GM19023 (cell line): Measurements from ENCODE around the gene SMIM41.

ENCODE experiments used
- ATAC-seq: cut with Tn5 transposase; IDR thresholded peaks from one replicate; pipeline ENCODE4 v1.9.1; 2021; ENCODE audit warnings: mild to moderate bottlenecking, moderate library complexity; ENCODE audit not compliant: unreplicated experiment

SMIM41 gene

DNA sequence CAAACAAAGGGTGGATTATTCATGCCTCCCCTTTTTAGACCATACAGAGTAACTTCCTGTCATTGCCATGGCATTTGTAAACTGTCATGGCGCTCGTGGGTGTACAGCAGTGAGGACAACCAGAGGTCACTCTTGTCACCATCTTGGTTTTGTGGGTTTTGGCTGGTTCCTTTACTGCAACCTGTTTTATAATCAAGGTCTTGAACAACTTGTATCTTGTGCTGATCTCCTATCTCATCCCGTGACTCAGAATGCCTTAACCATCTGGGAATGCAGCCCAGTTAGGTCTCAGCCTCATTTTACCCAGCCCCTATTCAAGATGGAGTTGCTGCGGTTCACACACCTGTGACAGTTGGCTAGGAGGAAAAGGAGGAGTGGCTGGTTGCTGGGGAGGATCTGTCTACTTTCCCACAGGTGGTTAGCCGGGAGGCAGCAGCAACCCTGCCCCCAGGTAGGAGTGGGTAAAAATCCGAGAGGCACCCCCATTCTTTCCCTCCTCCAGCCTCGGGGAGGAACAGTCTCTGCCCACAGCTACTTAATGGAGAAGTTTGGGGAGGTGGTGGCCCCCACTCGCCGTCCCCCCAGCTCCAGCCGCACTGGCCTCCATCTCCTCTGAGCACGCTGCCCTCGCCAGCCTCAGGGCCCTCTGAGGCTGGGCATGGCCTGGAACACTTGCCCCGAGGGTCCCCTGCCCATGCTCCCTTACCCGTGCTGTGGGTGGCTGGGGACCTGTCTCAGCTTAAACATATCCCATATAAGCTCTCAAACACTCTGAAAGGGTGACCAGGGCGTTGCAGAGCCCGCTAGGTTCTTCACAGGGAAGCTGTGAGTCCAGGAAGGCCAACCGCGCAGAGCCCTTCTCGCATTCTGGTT, 41.7 kb downstream of the SMIM41 start:
- no peak for ATAC-seq

DNA sequence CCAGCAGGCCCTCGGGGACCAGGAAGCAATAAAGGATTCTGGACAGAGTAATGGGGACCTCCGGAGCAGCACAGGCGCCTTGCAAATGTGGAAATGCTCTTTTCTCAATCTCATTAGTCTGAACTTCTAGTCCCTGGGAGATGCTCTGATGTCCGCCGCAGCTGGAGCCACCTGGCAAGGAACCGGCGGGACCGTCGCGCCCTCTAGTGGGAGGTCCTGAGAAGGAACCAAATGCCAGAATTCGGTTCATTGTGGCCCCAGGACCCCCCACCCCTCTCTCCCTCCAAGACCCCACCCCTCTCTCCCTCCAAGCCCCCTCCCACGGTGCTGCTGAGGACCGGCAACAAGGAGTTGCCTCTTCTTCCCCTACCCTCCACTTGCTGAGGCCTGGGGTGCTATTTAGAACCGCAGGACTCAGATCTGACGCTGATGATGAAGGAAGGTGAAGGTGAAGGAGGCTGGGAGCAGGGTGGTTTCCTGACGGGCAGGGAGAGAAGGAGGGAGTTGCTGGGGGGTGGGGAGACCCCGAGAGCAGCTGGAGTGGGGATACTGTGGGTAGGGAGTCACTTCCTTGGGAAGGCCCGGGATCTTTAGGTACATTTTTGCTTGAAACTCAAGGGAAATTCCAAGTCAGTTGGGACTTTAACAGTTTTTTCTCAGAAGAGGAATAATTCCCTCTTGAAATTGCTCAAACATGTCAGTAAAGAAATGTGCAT, 42.5 kb downstream of the SMIM41 start:
- no peak for ATAC-seq

DNA sequence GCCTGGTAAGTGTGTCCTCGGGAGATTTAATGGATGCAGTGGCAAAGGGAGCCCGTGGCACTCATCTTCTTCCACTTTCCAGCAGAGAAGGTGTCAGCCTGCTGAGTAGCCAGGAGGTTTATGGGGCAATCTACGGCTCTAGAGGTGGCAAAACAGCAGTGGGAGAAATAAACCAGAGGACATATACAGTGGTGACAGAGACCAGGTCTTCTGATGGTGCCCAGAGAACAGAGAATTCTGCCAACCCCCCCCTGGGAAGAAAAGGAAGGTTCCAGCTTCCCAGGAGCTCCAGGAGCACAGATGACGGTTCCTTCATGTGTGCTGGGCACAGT, 43.0 kb downstream of the SMIM41 start:
- no peak for ATAC-seq

DNA sequence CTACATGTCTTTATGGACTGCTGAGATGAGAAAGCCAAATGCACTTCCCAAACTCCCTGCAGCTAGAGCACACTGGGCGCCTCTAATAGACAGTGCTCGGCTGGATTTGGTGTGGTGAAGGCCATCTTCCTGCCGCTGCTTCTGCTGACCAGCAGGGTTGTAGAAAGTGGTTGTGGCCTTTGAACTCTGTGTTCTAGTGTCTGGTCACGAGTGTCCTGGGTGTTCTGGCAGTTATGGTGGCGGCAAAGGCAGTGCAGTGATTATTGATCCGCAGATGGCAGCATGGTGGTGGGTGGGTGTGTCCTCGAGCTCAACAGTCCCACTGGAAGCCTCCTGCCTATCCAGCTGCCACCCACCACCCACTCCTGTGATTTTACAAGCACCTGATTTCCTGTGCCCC, 43.4 kb downstream of the SMIM41 start:
- ATAC-seq, result no peak

DNA sequence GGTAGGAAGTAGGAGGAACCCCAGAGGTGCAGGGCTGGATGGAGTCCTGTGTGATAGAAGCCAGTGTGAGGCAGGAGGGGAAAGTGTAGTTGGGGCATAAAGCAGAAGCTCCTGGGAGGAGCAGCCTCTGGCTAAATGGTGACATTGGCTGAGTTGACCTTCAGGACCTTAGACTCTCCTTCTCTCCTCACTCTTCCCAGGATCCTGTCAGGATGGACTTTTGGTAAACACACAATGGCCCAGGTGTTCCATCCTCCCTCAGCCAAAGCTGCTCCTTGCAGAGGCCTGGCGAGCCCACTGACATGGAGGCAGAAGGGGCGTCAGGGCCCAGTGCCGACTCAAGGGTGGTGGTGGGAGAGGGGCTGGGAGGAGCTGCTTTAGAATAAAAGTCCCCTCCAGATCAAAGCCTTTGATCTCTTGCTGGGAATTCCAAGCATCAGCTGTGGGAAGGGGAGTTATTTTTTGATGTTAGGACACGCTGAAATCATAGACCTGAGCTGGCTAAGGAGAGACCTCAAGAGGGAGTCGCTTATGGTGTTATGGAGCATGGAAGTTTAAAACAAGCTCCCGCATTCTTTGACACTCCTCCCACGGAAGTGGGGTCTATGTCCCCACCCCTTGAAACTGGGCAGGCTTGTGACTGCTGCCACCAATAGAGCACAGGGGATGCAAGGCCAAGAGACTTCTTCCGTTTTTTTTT, 44.1 kb downstream of the SMIM41 start:
- no peak for ATAC-seq

DNA sequence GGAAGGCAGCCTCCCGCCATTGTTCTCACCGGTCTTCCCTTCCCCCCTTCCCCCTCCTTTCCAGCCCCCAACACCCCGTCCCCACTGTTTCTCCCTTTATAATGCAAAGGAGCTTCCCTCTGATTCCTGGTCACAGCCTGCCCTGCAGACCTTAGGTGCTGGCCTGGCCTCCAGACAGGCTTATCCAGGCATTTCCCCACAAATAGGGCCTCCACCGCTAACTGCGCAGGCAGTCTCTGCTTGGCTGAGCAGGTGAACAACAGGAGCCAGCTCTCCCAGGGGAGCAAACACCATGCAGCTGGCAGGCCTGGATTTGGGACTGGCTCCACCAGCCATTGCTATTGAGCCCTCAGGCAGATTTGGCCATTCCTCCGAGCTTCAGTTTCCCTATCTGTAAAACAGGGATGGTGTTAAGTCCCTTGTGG, 46.0 kb downstream of the SMIM41 start:
- ATAC-seq, result no peak

DNA sequence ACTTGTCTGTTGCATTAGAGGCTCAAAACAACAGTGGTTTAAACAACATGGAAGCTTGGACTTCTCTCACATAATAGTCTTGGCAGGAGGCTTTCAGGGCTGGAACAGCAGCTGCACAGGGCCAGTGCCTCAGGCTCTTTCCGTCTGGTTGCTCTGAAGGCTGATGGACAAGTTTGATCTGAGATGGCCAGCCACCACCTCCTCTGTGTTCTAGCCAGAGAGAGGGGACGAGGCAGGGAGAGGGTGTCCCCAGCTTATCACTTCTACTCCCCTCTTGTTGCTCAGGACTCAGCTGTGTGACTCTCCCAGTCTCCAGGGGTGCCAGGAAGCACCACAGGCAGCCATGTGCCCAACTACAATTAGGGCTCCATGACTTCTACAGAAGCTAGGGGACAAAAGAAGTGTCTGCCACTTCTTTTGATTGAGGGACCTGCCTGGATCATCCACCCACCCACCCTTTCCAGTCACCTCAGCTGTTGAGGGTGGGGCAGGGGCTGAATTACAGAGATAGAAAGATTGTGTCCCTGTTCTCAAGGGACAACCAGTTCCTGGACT, 46.6 kb downstream of the SMIM41 start:
- ATAC-seq, result no peak

DNA sequence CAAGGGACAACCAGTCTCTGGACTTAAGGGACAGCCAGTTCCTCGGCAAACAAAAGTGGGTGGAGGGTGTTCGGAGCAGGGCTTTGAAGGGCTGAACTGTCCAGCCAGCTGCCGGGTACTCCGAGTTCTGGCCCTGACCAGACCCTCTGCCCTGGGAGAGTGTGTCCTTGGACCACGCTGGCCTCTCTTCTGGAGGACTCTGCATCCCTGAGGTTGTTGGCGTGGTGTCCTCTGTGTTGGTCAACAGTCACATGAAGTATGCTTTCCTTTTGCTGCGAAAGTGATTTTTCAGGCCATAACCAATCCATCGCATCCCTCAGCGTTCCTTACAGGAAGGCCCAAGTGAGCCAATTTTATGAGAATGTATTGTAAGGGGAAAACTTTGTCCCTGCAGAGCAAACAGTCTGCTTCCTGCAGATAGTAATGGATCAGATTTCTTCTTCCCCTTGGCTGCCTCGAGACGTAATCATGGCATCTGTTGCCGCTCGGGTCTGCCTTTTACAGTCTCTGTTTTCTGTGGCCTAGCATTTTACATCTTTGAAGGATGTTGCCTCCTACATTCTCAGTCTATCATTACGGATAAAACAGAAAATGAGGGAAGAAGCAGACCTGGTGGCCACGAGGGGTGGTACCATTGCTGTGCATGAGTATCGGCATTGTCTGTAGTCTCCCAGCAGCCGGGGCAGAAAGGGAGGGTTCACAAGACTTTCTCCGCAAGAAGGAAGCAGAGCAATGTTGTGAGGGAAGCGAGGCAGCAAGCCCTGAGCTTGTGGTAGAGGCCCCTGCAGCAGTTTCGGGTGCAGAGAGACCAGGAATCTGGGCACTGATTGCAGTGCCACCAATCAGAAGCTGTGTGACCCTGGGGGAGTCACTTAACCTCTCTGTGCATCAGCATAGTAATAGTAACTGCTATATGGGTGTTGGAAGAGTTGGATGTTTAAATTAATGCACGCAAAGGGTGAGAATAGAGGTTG, 47.4 kb downstream of the SMIM41 start:
- ATAC-seq, result no peak

DNA sequence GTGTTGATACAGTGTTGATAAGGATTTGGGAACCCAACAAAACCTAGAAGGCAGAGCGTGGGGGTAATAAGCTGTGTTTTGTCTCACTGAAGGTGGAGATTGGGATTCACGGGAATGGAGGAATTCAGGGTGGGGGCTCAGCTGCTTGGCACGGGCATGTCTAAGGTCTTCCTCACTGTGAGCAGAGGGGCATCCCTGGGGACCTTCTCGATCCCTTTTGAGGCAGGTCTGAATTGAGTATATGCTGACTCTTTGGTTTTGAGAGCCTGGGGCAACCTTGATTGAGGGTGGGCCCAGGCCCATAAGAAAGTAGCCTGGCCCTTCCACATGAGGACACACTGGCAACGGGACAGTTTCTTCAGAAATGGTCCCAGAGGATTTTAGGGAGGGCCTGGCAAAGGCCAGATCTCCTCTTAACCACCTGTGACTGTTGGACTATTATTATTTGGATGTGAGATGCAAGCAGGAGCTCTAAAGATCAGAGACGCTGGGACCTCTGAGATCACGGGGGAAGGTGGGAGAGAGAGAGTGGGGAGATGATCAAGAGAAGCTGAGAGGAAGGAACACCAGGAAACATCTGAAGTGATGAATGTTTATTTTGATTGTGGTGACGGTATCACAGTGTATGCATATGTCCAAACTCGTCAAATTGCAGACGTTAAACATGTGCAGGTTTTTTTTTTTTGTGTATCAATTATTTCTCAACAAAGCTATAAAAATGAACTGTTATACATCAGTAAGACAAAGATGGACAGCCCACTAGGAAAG, 48.4 kb downstream of the SMIM41 start:
- ATAC-seq, result no peak

DNA sequence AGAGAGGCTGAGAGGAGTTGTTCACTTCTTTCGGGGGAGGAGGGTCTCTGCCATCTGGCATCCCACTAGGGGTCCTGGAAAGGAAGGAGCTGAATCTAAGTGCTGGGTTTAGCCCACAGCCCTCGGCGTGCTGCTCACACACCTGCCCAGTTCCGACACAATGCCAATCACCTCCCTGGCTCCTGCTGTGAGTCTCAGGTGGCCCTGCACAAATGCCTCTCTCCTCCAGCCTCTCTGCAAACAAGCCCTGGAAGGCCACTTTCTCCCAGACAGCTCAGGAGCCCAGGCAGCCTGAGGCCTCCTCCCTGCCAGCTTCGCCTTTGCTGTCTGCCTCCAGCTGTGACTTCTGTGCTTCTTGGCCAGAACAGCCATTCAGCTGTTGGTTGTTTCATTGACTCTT, 51.2 kb downstream of the SMIM41 start:
- ATAC-seq, result no peak

DNA sequence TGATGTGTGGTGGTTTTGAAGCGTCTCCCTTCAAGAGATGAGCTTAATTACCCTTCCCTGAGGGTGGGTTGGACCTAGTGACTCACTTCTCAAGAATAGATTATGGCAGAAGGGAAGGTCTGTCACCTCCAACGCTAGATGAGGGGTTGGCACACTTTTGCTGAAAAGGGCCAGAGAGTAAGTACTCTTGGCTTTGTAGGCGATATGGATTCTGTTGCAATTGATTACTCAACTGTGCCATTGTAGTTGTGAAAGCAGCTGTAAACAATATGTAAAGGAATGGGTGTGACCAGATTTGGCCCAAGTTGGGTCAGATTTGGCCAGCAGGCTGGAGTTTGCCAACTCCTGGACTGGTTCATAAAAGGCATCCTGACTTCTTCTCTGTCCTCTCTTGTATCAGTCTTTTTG, 53.3 kb downstream of the SMIM41 start:
- no peak for ATAC-seq

DNA sequence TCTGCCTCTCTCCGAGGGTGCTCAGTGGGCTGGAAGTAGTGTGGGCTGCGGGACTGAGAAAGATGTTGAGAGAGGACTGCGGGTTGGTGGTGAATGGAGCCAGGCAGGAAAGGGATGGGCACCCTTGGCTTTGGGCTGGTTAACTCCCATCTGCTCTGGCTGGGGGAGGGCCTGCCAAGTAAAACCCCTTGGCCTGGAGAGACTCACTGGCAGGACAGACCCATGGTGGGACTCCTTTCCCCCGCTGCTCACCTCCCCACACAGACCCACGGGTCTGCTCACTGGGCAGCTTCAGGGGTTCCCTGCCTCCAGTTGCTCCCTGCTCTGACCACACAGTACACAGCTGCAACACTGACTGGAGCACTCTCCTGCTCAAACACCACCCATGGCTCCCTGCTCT, 58.2 kb downstream of the SMIM41 start:
- no peak for ATAC-seq

DNA sequence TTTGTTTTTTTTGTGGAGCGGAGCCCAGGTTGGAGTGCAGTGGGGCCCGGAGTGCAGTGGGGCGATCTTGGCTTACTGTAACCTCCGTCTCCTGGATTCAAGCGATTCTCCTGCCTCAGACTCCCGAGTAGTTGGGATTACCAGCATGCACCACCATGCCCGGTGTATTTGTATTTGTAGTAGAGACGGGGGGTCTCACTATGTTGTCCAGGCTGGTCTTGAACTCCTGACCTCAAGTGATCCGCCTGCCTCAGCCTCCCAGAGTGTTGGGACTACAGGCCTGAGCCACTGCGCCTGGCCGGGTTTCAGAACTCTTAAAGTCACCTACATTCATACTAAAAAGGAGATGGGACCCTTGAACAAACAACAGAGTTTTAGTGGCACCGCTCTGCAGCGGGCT, 59.6 kb downstream of the SMIM41 start:
- ATAC-seq, result no peak

DNA sequence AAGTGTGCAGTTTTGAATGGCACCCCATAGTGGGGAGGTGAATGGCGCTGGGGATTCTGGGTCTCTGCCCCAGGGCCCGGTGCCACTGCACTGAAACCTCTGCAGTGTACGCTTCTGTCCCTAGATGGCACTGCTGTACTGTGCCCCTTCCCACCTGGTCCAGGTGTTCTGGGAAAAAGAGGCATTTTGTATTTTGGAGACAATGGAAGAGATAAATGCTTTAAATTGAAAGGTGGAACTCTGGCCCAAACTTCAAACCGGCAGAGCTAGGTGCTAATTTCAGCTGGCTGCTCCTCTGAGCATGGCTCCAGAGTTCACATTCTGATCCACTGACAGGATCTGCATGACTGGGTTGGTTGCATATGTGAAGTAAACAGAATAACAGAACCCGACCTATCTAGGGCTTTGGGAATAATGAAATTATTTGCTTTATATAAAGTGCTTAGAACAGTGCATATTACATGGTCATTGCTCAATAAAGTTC, 60.1 kb downstream of the SMIM41 start:
- no peak for ATAC-seq

DNA sequence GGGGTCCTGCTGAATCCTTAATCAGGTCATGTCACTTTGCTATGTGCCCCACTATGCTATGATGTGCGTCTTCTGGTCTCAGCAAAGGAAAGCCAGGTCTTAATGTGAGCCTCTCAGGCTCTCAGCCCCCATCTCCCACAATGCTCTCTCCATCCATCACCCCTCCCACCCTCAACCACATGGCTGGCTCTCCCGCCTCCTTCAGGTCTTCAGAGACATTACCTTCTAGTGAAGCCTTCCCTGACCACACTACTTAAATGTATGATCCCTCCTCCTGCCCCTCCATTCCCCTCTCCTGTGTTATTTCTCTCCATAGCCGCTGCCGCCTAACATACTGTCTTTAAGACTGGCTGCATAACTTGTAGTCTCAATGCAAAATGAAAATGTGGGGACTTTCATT, 61.8 kb downstream of the SMIM41 start:
- ATAC-seq, result no peak

DNA sequence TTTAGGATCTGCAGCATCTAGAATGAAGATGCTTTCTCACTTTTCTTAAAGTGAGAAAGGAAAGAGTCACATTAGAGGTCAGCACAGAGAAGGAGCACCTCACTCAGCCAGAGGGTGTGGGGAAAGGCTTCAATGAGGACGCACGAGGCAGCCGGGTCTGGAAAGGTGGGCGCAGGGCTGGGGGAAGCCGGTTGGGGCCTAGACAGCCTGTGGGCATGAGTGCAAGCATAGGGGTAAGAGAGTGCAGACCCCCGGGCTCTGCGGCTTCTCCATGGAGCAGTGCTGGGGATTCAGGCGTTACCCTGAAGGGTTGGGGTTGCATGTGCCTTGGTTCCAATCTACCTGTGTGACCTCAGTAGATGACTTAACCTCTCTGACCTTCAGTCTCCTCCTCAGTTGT, 62.4 kb downstream of the SMIM41 start:
- no peak for ATAC-seq

DNA sequence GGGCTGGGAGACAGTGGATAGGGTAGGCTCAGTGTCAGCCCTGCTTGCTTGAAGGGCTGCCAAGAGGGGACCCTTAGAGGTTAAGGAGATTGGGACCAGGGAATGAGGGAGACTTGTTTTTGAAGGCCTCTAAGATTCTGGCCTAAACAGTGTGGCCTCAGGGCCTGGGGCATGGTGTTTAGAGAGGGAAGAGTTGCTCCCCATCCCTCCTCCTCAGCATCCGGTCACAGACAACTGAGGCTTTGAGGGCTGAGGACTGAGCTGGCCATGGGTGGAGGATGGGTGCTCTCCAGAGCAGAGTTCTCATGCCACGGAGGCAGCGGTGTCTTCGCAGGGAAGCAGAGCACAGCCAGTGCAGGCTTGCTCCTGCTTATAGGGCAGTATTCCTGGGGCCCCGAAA, 62.9 kb downstream of the SMIM41 start:
- no peak for ATAC-seq

DNA sequence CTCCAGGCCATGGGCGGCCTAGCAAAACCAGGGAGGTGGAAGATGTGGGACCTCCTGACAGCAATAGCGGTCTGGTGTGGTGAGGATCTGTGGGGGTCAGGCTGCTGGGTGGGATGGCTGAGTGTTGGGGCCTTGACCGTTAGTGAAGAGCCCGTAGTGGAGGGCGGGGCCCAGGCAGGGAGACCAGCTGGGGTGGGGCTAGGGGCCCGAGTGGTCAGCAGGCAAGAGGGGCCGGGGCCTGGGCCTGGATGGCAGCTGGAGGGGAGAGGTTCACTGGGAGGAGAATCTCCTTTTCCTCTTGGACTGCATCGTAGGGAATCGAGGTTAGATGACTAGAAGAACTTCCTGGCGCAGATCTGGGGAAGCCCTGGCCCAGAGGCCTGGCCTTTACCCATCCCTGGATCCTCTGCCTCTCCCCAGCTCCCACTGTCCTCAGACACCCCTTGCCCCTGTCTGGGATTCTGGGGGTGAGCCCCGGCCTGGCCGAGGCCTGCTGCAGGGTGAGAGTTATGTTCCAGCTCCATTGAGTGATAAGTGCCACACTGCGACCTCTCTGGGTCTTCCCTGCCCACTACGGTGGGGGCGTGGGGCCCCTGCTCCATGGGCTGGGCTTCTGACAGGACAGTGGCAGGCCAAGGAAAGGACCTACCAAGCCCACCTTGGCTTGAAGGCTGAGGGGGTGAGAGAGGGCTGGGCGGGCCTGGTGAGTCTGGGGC, 65.2 kb downstream of the SMIM41 start:
- ATAC-seq, result no peak
